ENCODE results near the gene GNPTG.

The GNPTG gene

DNA sequence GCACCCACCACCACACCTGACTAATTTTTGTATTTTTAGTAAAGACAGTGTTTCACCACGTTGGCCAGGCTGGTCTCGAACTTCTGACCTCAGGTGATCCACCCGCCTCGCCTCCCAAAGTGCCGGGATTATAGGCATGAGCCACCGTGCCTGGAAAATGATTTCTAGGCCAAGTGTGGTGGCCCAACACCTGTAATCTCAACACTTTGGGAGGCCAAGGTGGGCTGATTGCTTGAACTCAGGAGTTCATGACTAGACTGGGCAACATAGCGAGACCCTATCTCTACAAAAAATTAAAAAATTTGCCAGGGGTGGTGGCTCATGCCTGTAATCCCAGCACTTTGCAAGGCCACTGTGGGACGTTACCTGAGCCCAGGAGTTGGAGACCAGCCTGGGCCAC, 29.3 kb upstream of the GNPTG start:
- Histone ChIP-seq H4K20me1 (ENCODE audit: insufficient read depth) (no peaks in the 10 kb centered on the region), H3K4me3 (IDR thresholded peaks at IDR 0.05; ENCODE audit: insufficient read depth, low read depth, low read length) (no peak overlapping the region), H3K4me2 (no peak overlapping the region), H2AFZ (ENCODE audit: low read depth) (no peak overlapping the region), H3K27ac (no peak overlapping the region), H3K4me1 (ENCODE audit: low read depth, poor library complexity, severe bottlenecking) (no peaks in the 10 kb centered on the region), H3K79me2 (ENCODE audit: insufficient read depth, low read depth) (no peaks in the 10 kb centered on the region), H3K36me3 (ENCODE audit: insufficient read depth) (peaks cover 9% of the 10 kb centered on the region; the same call in 1 of the 2 replicates), H3K9ac (no peak overlapping the region), H3K27me3 (ENCODE audit: insufficient read depth, low read depth) (no peaks in the 10 kb centered on the region)
- TF ChIP-seq, protein P1, sequence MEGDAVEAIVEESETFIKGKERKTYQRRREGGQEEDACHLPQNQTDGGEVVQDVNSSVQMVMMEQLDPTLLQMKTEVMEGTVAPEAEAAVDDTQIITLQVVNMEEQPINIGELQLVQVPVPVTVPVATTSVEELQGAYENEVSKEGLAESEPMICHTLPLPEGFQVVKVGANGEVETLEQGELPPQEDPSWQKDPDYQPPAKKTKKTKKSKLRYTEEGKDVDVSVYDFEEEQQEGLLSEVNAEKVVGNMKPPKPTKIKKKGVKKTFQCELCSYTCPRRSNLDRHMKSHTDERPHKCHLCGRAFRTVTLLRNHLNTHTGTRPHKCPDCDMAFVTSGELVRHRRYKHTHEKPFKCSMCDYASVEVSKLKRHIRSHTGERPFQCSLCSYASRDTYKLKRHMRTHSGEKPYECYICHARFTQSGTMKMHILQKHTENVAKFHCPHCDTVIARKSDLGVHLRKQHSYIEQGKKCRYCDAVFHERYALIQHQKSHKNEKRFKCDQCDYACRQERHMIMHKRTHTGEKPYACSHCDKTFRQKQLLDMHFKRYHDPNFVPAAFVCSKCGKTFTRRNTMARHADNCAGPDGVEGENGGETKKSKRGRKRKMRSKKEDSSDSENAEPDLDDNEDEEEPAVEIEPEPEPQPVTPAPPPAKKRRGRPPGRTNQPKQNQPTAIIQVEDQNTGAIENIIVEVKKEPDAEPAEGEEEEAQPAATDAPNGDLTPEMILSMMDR (conservative IDR thresholded peaks at IDR 0.05; ENCODE audit: low read depth, low read length), result no peak

DNA sequence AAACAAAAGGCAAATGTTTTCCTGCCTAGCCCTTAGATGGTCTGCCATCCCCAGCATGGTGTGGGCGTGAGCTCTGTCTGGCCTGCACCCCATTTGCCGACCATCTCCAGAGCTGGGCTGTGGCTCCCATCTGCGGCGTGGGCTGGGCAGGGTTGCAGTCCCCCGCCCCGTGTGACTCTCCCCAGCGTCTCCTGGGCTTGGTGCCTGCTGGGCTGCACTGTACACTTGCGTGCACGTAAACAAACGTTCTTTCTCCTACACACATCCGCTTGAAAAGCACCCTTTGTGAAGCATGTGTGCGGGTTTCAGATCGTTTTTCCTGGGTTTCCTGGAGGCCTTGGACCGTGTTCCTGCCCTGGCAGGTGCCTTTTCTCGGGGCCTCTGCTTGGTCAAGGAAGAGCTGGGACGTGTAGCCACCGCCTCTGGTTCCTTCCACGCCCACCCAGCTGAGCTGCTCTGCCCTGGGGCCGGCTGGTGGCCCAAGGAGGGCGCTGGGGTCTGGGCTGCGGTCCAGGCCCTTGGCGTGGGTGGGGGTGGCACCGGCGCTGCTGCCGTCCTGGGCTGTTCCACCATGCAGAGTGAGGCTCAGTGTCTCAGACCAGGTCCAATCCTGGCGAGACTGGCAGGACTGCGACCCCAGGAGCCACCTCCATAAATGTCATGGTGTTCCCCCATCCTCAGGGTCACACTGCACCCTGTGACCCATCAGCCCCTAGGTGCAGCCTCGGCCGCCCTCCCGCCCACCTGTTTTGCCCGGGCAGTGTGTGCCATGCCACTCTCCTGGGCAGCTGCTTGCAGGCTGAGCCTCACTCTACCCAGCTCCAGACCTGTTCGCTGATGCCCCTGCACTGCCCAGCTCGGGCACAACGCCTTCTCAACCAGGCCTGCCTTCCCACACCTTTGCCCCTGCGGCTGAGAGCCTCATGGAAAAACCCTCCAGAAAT, 28.2 kb upstream of the GNPTG start:
- H3K4me3 ChIP-seq (IDR thresholded peaks at IDR 0.05; ENCODE audit: insufficient read depth, low read depth, low read length), result no peak overlapping the region
- H3K4me2 ChIP-seq, result no peak overlapping the region
- no peak overlapping the region for H2AFZ ChIP-seq (ENCODE audit: low read depth)
- H3K27ac ChIP-seq, result no peak overlapping the region
- H3K4me1 ChIP-seq (ENCODE audit: low read depth, poor library complexity, severe bottlenecking), result no peaks in the 10 kb centered on the region
- TF ChIP-seq, protein P1 (conservative IDR thresholded peaks at IDR 0.05; ENCODE audit: low read depth, low read length), result no peak
- H4K20me1 ChIP-seq (ENCODE audit: insufficient read depth), result no peaks in the 10 kb centered on the region
- H3K9ac ChIP-seq, result no peak overlapping the region
- no peaks in the 10 kb centered on the region; the same call in 1 of the 2 replicates for H3K36me3 ChIP-seq (ENCODE audit: insufficient read depth)
- no peaks in the 10 kb centered on the region for H3K27me3 ChIP-seq (ENCODE audit: insufficient read depth, low read depth)
- H3K79me2 ChIP-seq (ENCODE audit: insufficient read depth, low read depth), result no peaks in the 10 kb centered on the region

- Histone ChIP-seq H3K27ac (no peak overlapping the region), H4K20me1 (ENCODE audit: insufficient read depth) (no peaks in the 10 kb centered on the region), H3K36me3 (ENCODE audit: insufficient read depth) (no peaks in the 10 kb centered on the region; the same call in 1 of the 2 replicates)
Measured at GRCh38 chr16:1324286-1324826, 27.4 kb upstream of the GNPTG start.

DNA sequence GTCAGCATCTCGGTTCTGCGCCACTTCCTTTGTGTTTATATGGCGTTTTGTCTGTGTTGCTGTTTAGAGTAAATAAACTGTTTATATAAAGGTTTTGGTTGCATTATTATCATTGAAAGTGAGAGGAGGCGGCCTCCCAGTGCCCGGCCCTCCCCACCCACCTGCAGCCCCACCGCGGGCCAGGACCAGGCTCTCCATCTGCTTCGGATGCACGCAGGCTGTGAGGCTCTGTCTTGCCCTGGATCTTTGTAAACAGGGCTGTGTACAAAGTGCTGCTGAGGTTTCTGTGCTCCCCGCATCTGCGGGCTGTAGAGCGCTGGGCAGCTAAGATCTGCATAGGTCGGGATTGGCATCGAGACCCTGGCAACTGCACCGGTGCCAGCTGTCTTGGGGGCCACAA, 26.5 kb upstream of the GNPTG start:
- no peaks in the 10 kb centered on the region; the same call in 1 of the 2 replicates for H3K36me3 ChIP-seq (ENCODE audit: insufficient read depth)
- H3K4me3 ChIP-seq (IDR thresholded peaks at IDR 0.05; ENCODE audit: insufficient read depth, low read depth, low read length), result no peak overlapping the region
- no peak overlapping the region for H3K27ac ChIP-seq
- no peaks in the 10 kb centered on the region for H4K20me1 ChIP-seq (ENCODE audit: insufficient read depth)
- no peaks in the 10 kb centered on the region for H3K79me2 ChIP-seq (ENCODE audit: insufficient read depth, low read depth)
- no peaks in the 10 kb centered on the region for H3K27me3 ChIP-seq (ENCODE audit: insufficient read depth, low read depth)
- no peak overlapping the region for H3K4me2 ChIP-seq
- no peak overlapping the region for H2AFZ ChIP-seq (ENCODE audit: low read depth)
- no peaks in the 10 kb centered on the region for H3K4me1 ChIP-seq (ENCODE audit: low read depth, poor library complexity, severe bottlenecking)
- TF ChIP-seq, protein P1 (conservative IDR thresholded peaks at IDR 0.05; ENCODE audit: low read depth, low read length), result no peak
- no peak overlapping the region for H3K9ac ChIP-seq

More at GRCh38 chr16:1324286-1324826, 27.4 kb upstream of the GNPTG start:
- Histone ChIP-seq H3K4me1 (ENCODE audit: low read depth, poor library complexity, severe bottlenecking) (no peaks in the 10 kb centered on the region), H3K4me2 (no peak overlapping the region), H3K79me2 (ENCODE audit: insufficient read depth, low read depth) (no peaks in the 10 kb centered on the region), H3K4me3 (IDR thresholded peaks at IDR 0.05; ENCODE audit: insufficient read depth, low read depth, low read length) (no peak overlapping the region), H2AFZ (ENCODE audit: low read depth) (no peak overlapping the region), H3K9ac (no peak overlapping the region), H3K27me3 (ENCODE audit: insufficient read depth, low read depth) (no peaks in the 10 kb centered on the region)
- TF ChIP-seq, protein P1 (conservative IDR thresholded peaks at IDR 0.05; ENCODE audit: low read depth, low read length), result no peak

Measured in KMS-11 (cell line).